COR-L47 (cell line): ENCODE results near the gene CHPF.

Source experiments
- DNase-seq: peaks from one replicate; lab custom pipeline; 2025; lab: John Stamatoyannopoulos, UW

CHPF gene

GRCh38 chr2:219551441-219552381 lies 8.1 kb upstream of the CHPF start:
- DNase-seq, result no peak

GRCh38 chr2:219549619-219550018 lies 6.0 kb upstream of the CHPF start:
- DNase-seq, result no peak

- no peak for DNase-seq
Measured at GRCh38 chr2:219548990-219549389, 5.4 kb upstream of the CHPF start.

GRCh38 chr2:219547621-219548020 lies 4.0 kb upstream of the CHPF start:
- no peak for DNase-seq

GRCh38 chr2:219545943-219546352 lies 2.3 kb upstream of the CHPF start:
- DNase-seq, result no peak

GRCh38 chr2:219545295-219545942 lies 1.8 kb upstream of the CHPF start:
- no peak for DNase-seq

- no peak for DNase-seq
Measured at GRCh38 chr2:219544567-219544966, 958 bp upstream of the CHPF start.

GRCh38 chr2:219542931-219543595 lies 546 bp downstream of the CHPF start:
- DNase-seq, result peak; percentile 58

- DNase-seq, result peak; percentile 87
Measured at GRCh38 chr2:219541611-219542180, 1.9 kb downstream of the CHPF start.

- DNase-seq, result no peak
Measured at GRCh38 chr2:219540784-219541504, 2.7 kb downstream of the CHPF start.

GRCh38 chr2:219539926-219540678 lies 3.5 kb downstream of the CHPF start:
- DNase-seq, result no peak

GRCh38 chr2:219538956-219539788 lies 4.4 kb downstream of the CHPF start:
- no peak for DNase-seq

- peak; percentile 38 for DNase-seq
Measured at GRCh38 chr2:219538504-219538951, 5.1 kb downstream of the CHPF start.

- no peak for DNase-seq
Measured at GRCh38 chr2:219537657-219538488, 5.7 kb downstream of the CHPF start.

GRCh38 chr2:219536967-219537366 lies 6.6 kb downstream of the CHPF start:
- DNase-seq, result no peak

- DNase-seq, result no peak
Measured at GRCh38 chr2:219536425-219536824, 7.2 kb downstream of the CHPF start.

- no peak for DNase-seq
Measured at GRCh38 chr2:219533930-219534661, 9.5 kb downstream of the CHPF start.

- DNase-seq, result no peak
Measured at GRCh38 chr2:219532378-219532649, 11.3 kb downstream of the CHPF start.
